ENCODE data around the gene SLC46A1. TPM values are rescaled to one million over a fixed set of nuclear protein-coding genes. Genes with fewer than 3 reads are reported as not detected.

Gene SLC46A1
- polyA plus RNA-seq, 1 donor from 2014 or later, result 2.4 TPM

GRCh38 chr17:28396635-28397239, 9.3 kb downstream of the SLC46A1 start:
- H3K27me3 Mint-ChIP-seq, result no peaks in the 10 kb centered on the region
- no peak overlapping the region for H3K27ac Mint-ChIP-seq
- H3K9me3 Mint-ChIP-seq, result no peaks in the 10 kb centered on the region
- H3K4me1 Mint-ChIP-seq, result no peaks in the 10 kb centered on the region
- no peak overlapping the region for H3K4me3 Mint-ChIP-seq
- peaks cover 4% of the 10 kb centered on the region for H3K36me3 Mint-ChIP-seq

GRCh38 chr17:28395968-28396367, 10.0 kb downstream of the SLC46A1 start:
- Mint-ChIP-seq H3K36me3 (peaks cover 4% of the 10 kb centered on the region), H3K4me3 (no peak overlapping the region), H3K27me3 (no peaks in the 10 kb centered on the region), H3K27ac (no peak overlapping the region), H3K4me1 (no peaks in the 10 kb centered on the region), H3K9me3 (no peaks in the 10 kb centered on the region)

- no peaks in the 10 kb centered on the region for H3K4me1 Mint-ChIP-seq
- H3K27ac Mint-ChIP-seq, result no peak overlapping the region
- peaks cover 7% of the 10 kb centered on the region for H3K36me3 Mint-ChIP-seq
- no peaks in the 10 kb centered on the region for H3K9me3 Mint-ChIP-seq
- no peak overlapping the region for H3K4me3 Mint-ChIP-seq
- H3K27me3 Mint-ChIP-seq, result no peaks in the 10 kb centered on the region
These were observed 10.6 kb downstream of the SLC46A1 start for GRCh38 chr17:28395426-28395825.

GRCh38 chr17:28394337-28395116, 11.5 kb downstream of the SLC46A1 start:
- no peak overlapping the region for H3K4me3 Mint-ChIP-seq
- H3K36me3 Mint-ChIP-seq, result peaks cover 10% of the 10 kb centered on the region

GRCh38 chr17:28392491-28392890, 13.5 kb downstream of the SLC46A1 start:
- peaks cover 12% of the 10 kb centered on the region for H3K36me3 Mint-ChIP-seq
- no peaks in the 10 kb centered on the region for H3K4me1 Mint-ChIP-seq
- no peaks in the 10 kb centered on the region for H3K27me3 Mint-ChIP-seq
- H3K4me3 Mint-ChIP-seq, result no peak overlapping the region
- no peaks in the 10 kb centered on the region for H3K9me3 Mint-ChIP-seq
- H3K27ac Mint-ChIP-seq, result no peak overlapping the region

More at GRCh38 chr17:28394337-28395116, 11.5 kb downstream of the SLC46A1 start:
- Mint-ChIP-seq H3K27ac (no peak overlapping the region), H3K27me3 (no peaks in the 10 kb centered on the region), H3K9me3 (no peaks in the 10 kb centered on the region), H3K4me1 (no peaks in the 10 kb centered on the region)

GRCh38 chr17:28391401-28391800, 14.6 kb downstream of the SLC46A1 start:
- H3K27ac Mint-ChIP-seq, result no peak overlapping the region
- H3K27me3 Mint-ChIP-seq, result no peaks in the 10 kb centered on the region
- peaks cover 11% of the 10 kb centered on the region for H3K36me3 Mint-ChIP-seq
- H3K4me3 Mint-ChIP-seq, result no peak overlapping the region
- no peaks in the 10 kb centered on the region for H3K9me3 Mint-ChIP-seq
- H3K4me1 Mint-ChIP-seq, result no peaks in the 10 kb centered on the region

GRCh38 chr17:28390984-28391383, 15.0 kb downstream of the SLC46A1 start:
- Mint-ChIP-seq H3K4me1 (no peaks in the 10 kb centered on the region), H3K36me3 (peaks cover 11% of the 10 kb centered on the region), H3K27ac (no peak overlapping the region), H3K9me3 (no peaks in the 10 kb centered on the region), H3K4me3 (no peak overlapping the region), H3K27me3 (no peaks in the 10 kb centered on the region)

GRCh38 chr17:28390563-28390962, 15.4 kb downstream of the SLC46A1 start:
- no peaks in the 10 kb centered on the region for H3K27me3 Mint-ChIP-seq
- H3K9me3 Mint-ChIP-seq, result no peaks in the 10 kb centered on the region
- peak overlapping the region in 1 of 3 donors; percentile 3 for H3K27ac Mint-ChIP-seq
- H3K4me3 Mint-ChIP-seq, result no peak overlapping the region
- H3K4me1 Mint-ChIP-seq, result no peaks in the 10 kb centered on the region
- H3K36me3 Mint-ChIP-seq, result peaks cover 11% of the 10 kb centered on the region

GRCh38 chr17:28390141-28390540, 15.9 kb downstream of the SLC46A1 start:
- Mint-ChIP-seq H3K9me3 (no peaks in the 10 kb centered on the region), H3K36me3 (peaks cover 11% of the 10 kb centered on the region)

GRCh38 chr17:28388106-28388505, 17.9 kb downstream of the SLC46A1 start:
- Mint-ChIP-seq H3K27me3 (peaks cover 7% of the 10 kb centered on the region), H3K9me3 (no peaks in the 10 kb centered on the region), H3K36me3 (peaks cover 14% of the 10 kb centered on the region), H3K4me1 (peaks cover 0 to 11% (median 6%) of the 10 kb centered on the region in 3 donors), H3K27ac (no peak overlapping the region), H3K4me3 (no peak overlapping the region)

More at GRCh38 chr17:28390141-28390540, 15.9 kb downstream of the SLC46A1 start:
- Mint-ChIP-seq H3K4me3 (no peak overlapping the region), H3K27me3 (no peaks in the 10 kb centered on the region), H3K4me1 (peaks cover 0 to 3% (median 2%) of the 10 kb centered on the region in 3 donors), H3K27ac (no peak overlapping the region)

- H3K9me3 Mint-ChIP-seq, result no peaks in the 10 kb centered on the region
- H3K36me3 Mint-ChIP-seq, result peaks cover 14% of the 10 kb centered on the region
- no peak overlapping the region for H3K27ac Mint-ChIP-seq
- no peak overlapping the region for H3K4me3 Mint-ChIP-seq
- peaks cover 0 to 12% (median 6%) of the 10 kb centered on the region in 3 donors for H3K4me1 Mint-ChIP-seq
- H3K27me3 Mint-ChIP-seq, result peaks cover 9% of the 10 kb centered on the region
These were observed 19.6 kb downstream of the SLC46A1 start for GRCh38 chr17:28386391-28386790.

GRCh38 chr17:28385406-28385805, 20.6 kb downstream of the SLC46A1 start:
- H3K9me3 Mint-ChIP-seq, result no peaks in the 10 kb centered on the region
- H3K27ac Mint-ChIP-seq, result no peak overlapping the region
- H3K4me3 Mint-ChIP-seq, result peak overlapping the region in 3 of 4 donors; percentile 82 to 95 (median 88)
- H3K4me1 Mint-ChIP-seq, result peaks cover 0 to 13% (median 6%) of the 10 kb centered on the region in 3 donors
- peaks cover 11% of the 10 kb centered on the region for H3K36me3 Mint-ChIP-seq
- peaks cover 9% of the 10 kb centered on the region for H3K27me3 Mint-ChIP-seq

- peaks cover 10% of the 10 kb centered on the region for H3K27me3 Mint-ChIP-seq
- no peaks in the 10 kb centered on the region for H3K9me3 Mint-ChIP-seq
- peak overlapping the region; percentile 70 to 95 (median 91) for H3K4me3 Mint-ChIP-seq
- H3K27ac Mint-ChIP-seq, result no peak overlapping the region
- H3K36me3 Mint-ChIP-seq, result peaks cover 9% of the 10 kb centered on the region
- H3K4me1 Mint-ChIP-seq, result peaks cover 0 to 17% (median 6%) of the 10 kb centered on the region in 3 donors
These were observed 21.0 kb downstream of the SLC46A1 start for GRCh38 chr17:28385037-28385400.

- peaks cover 0 to 17% (median 6%) of the 10 kb centered on the region in 3 donors for H3K4me1 Mint-ChIP-seq
- peaks cover 10% of the 10 kb centered on the region for H3K27me3 Mint-ChIP-seq
- no peak overlapping the region for H3K27ac Mint-ChIP-seq
- peak overlapping the region; percentile 70 to 95 (median 91) for H3K4me3 Mint-ChIP-seq
- H3K9me3 Mint-ChIP-seq, result no peaks in the 10 kb centered on the region
- H3K36me3 Mint-ChIP-seq, result peaks cover 8% of the 10 kb centered on the region
These were observed 21.6 kb downstream of the SLC46A1 start for GRCh38 chr17:28384281-28385036.

- peaks cover 0 to 19% (median 6%) of the 10 kb centered on the region in 3 donors for H3K4me1 Mint-ChIP-seq
These were observed 24.7 kb downstream of the SLC46A1 start for GRCh38 chr17:28381141-28381825.

More at GRCh38 chr17:28381141-28381825, 24.7 kb downstream of the SLC46A1 start:
- Mint-ChIP-seq H3K27me3 (peaks cover 10% of the 10 kb centered on the region), H3K27ac (no peak overlapping the region), H3K4me3 (peak overlapping the region in 1 of 4 donors; percentile 52), H3K36me3 (peaks cover 7% of the 10 kb centered on the region), H3K9me3 (no peaks in the 10 kb centered on the region)

All from IgD-negative memory B cell (primary cell).